HG02884 (cell line): ENCODE results near the gene PUS7L.

Source experiments
- ATAC-seq: cut with Tn5 transposase; IDR thresholded peaks from one replicate; pipeline ENCODE4 v1.9.1; 2021; ENCODE audit warnings: mild to moderate bottlenecking, moderate library complexity; ENCODE audit not compliant: unreplicated experiment

PUS7L gene

GRCh38 chr12:43675048-43675904, 83.3 kb downstream of the PUS7L start:
- ATAC-seq = no peak

GRCh38 chr12:43669373-43669772, 89.2 kb downstream of the PUS7L start:
- no peak for ATAC-seq
